Endothelial cell of umbilical vein (primary cell): ENCODE measurements around the gene UNC5B. TPM values are rescaled to one million over a fixed set of nuclear protein-coding genes. Genes with fewer than 3 reads are reported as not detected.
"Not testable (repeated sequence)": the region's sequence is repeated elsewhere in the genome, so short reads cannot be mapped to it uniquely, and the experiment has no call there.

Experiments
- BruUV-seq: library from RNA; stranded (reverse); fragments of 400-500 nt; replicated peaks from 2 replicates; lab custom pipeline; 2021; lab: Mats Ljungman, UMichigan
- CTCF ChIA-PET: fragments of 300-600, 350-600 bp; sonication (Branson Sonifier 250); formaldehyde crosslinking; loops from one replicate; lab custom pipeline; 2021; ENCODE audit warnings: antibody characterized with exemption, inconsistent platforms; lab: Charles Lee
- POLR2A ChIA-PET: fragments of 300-600, 350-600 bp; sonication (Branson Sonifier 250); formaldehyde crosslinking; loops from one replicate; lab custom pipeline; 2021; ENCODE audit warnings: antibody characterized with exemption, inconsistent platforms; lab: Charles Lee
- DNase-seq: peaks from one replicate; pipeline ENCODE4 v3.0.0-alpha.2; 2011; ENCODE audit warnings: low read depth, low spot score
- FAIRE-seq: peaks from 2 replicates; lab custom pipeline; 2011; peaks lifted over from hg19 to GRCh38; lab: Jason Lieb, UNC
- H2AFZ ChIP-seq: 2 replicates; pipeline ENCODE4 v1.6.0; 2012; ENCODE audit warnings: low read depth, low read length, control low read depth, inconsistent platforms
- H3K27ac ChIP-seq: 2 replicates; pipeline ENCODE4 v1.5.1; 2011; ENCODE audit warnings: low read depth, mild to moderate bottlenecking, control low read depth, low read length, moderate library complexity; ENCODE audit not compliant: insufficient read depth
- H3K27me3 ChIP-seq, 2 experiments: 2 replicates each; pipeline versions ENCODE4 v1.6.0 to v1.6.1; 2011; ENCODE audit warnings: low read length in 2 of 2, mixed read lengths in 1 of 2; ENCODE audit not compliant: control insufficient read depth in 2 of 2, insufficient read depth in 2 of 2
- H3K36me3 ChIP-seq, 2 experiments: 2 replicates in 1 of 2; 3 replicates in 1 of 2; pipeline ENCODE4 v1.5.1; 2011; ENCODE audit warnings: low read length in 2 of 2, mild to moderate bottlenecking in 1 of 2, moderate library complexity in 1 of 2; ENCODE audit not compliant: control insufficient read depth in 2 of 2, insufficient read depth in 2 of 2; ENCODE audit errors: extremely low read depth in 1 of 2
- H3K4me1 ChIP-seq: 3 replicates; pipeline ENCODE4 v1.5.1; 2011; ENCODE audit warnings: mild to moderate bottlenecking, low read length; ENCODE audit not compliant: control insufficient read depth, insufficient read depth; ENCODE audit errors: extremely low read depth
- H3K4me2 ChIP-seq: 2 replicates; pipeline ENCODE4 v1.6.1; 2011; ENCODE audit warnings: low read length, control low read depth, mixed read lengths; ENCODE audit not compliant: insufficient read depth
- H3K4me3 ChIP-seq, 3 experiments: fragments of 200-600 bp in 1 of 3; sonication (generic), shearing (Covaris generic) in 1 of 3; replicated peaks in 1 of 3; 2 replicates each; pipeline ENCODE4 v1.5.1; 2011 to 2016; ENCODE audit warnings: control low read depth in 3 of 3, low read length in 3 of 3, mild to moderate bottlenecking in 2 of 3, inconsistent platforms in 1 of 3, low read depth in 1 of 3, moderate library complexity in 1 of 3; ENCODE audit not compliant: insufficient read depth in 1 of 3
- H3K79me2 ChIP-seq: 2 replicates; pipeline ENCODE4 v1.6.0; 2012; ENCODE audit warnings: low read length, inconsistent platforms; ENCODE audit not compliant: control insufficient read depth, insufficient read depth
- H3K9ac ChIP-seq: replicated peaks from 2 replicates; pipeline ENCODE3; 2011; ENCODE audit warnings: low read length, control low read depth; ENCODE audit not compliant: insufficient read depth; ENCODE audit errors: extremely low read depth
- H3K9me1 ChIP-seq: replicated peaks from 3 replicates; pipeline ENCODE4 v1.6.0; 2011; ENCODE audit warnings: mild to moderate bottlenecking, low read length; ENCODE audit not compliant: control insufficient read depth, insufficient read depth; ENCODE audit errors: extremely low read depth
- H3K9me3 ChIP-seq: replicated peaks from 2 replicates; pipeline ENCODE4 v1.5.1; 2012; ENCODE audit warnings: low read length, inconsistent platforms; ENCODE audit not compliant: control insufficient read depth, insufficient read depth
- H4K20me1 ChIP-seq: replicated peaks from 2 replicates; pipeline ENCODE3; 2011; ENCODE audit warnings: mild to moderate bottlenecking, low read length; ENCODE audit not compliant: control insufficient read depth, insufficient read depth; ENCODE audit errors: extremely low read depth
- CTCF ChIP-seq, 2 donors: IDR thresholded peaks; 1 replicate in 1 of 2; 2 replicates in 1 of 2; pipeline ENCODE4 v1.5.1; 2011; ENCODE audit warnings: low read length in 2 of 2, mild to moderate bottlenecking in 2 of 2, moderate library complexity in 2 of 2, control low read depth in 1 of 2, inconsistent platforms in 1 of 2, low read depth in 1 of 2; ENCODE audit not compliant: insufficient read depth in 1 of 2; ENCODE audit errors: extremely low read depth in 1 of 2
- EZH2 ChIP-seq: IDR thresholded peaks from 2 replicates; pipeline ENCODE4 v1.6.1; 2012; ENCODE audit warnings: borderline replicate concordance, low read depth, mild to moderate bottlenecking, moderate library complexity, low read length, inconsistent platforms; ENCODE audit not compliant: severe bottlenecking
- FOS ChIP-seq: IDR thresholded peaks from 2 replicates; pipeline ENCODE4 v1.6.1; 2011; ENCODE audit warnings: mild to moderate bottlenecking, low read length, moderate library complexity, borderline replicate concordance; ENCODE audit not compliant: insufficient read depth
- GATA2 ChIP-seq: IDR thresholded peaks from 2 replicates; pipeline ENCODE4 v1.7.0; 2011; ENCODE audit warnings: low read depth, mild to moderate bottlenecking, moderate library complexity, mixed read lengths, low read length; ENCODE audit not compliant: insufficient read length, insufficient read depth
- JUN ChIP-seq: IDR thresholded peaks from 2 replicates; pipeline ENCODE4 v1.6.1; 2011; ENCODE audit warnings: borderline replicate concordance, low read depth; ENCODE audit not compliant: insufficient read length, insufficient read depth
- MAX ChIP-seq: IDR thresholded peaks from 2 replicates; pipeline ENCODE4 v1.6.1; 2011; ENCODE audit not compliant: insufficient read depth, insufficient read length
- MYC ChIP-seq: IDR thresholded peaks from one replicate; pipeline ENCODE4 v1.6.1; 2011; ENCODE audit warnings: mild to moderate bottlenecking, low read depth, low read length
- POLR2A ChIP-seq: IDR thresholded peaks from 2 replicates; pipeline ENCODE4 v1.6.1; 2012; ENCODE audit warnings: low read depth, mild to moderate bottlenecking, control low read depth, low read length
- POLR2AphosphoS5 ChIP-seq: IDR thresholded peaks from 2 replicates; pipeline ENCODE4 v1.6.1; 2012; ENCODE audit warnings: low read depth, mild to moderate bottlenecking, control low read depth, low read length, moderate library complexity; ENCODE audit not compliant: insufficient read depth
- dilution Hi-C: fragments of 300-500 bp; cut with MboI; formaldehyde crosslinking; loops from one replicate; pipeline ENCODE4 v1.15.0; 2019; ENCODE audit warnings: low sequenced_read_pairs; ENCODE audit not compliant: extremely low pct_ligation_motif_present
- intact Hi-C: fragments of 100-400 bp; cut with micrococcal nuclease; formaldehyde crosslinking; loops from one replicate; pipeline ENCODE4 v1.10.0; 2022
- polyA plus RNA-seq, 4 experiments: library from polyadenylated mRNA; depleted of rRNA in 3 of 4; stranded (reverse) in 3 of 4; unstranded in 1 of 4; fragments of >200 nt; gene quantifications; 2 replicates each; pipeline versions ENCODE4 v1.2.1 to v1.2.3, GENCODE V29; 2011 to 2012; ENCODE audit warnings: missing spikeins in 1 of 4
- total RNA-seq: library from RNA; stranded (reverse); gene quantifications from 2 replicates; pipeline ENCODE4 v1.2.3, GENCODE V29; 2021

The UNC5B gene
- total and polyA plus RNA-seq, 2 donors (not counting 3 experiments of a cell fraction or from before 2014, with no cell fraction given): 0.39 to 2.5 TPM

GRCh38 chr10:71219236-71219917, 7.0 kb downstream of the UNC5B start:
- H2AFZ ChIP-seq, H3K9ac ChIP-seq, H3K9me3 ChIP-seq, H3K36me3 ChIP-seq, DNase-seq, BruUV-seq, H4K20me1 ChIP-seq, FAIRE-seq, intact Hi-C loops, POLR2A ChIA-PET, H3K4me2 ChIP-seq, H3K79me2 ChIP-seq, H3K27ac ChIP-seq, dilution Hi-C loops, H3K4me3 ChIP-seq, H3K9me1 ChIP-seq, H3K4me1 ChIP-seq: not testable (repeated sequence)
- CTCF ChIA-PET: interaction anchor here (8.1 kb wide), 1 partner anchor 51 kb away, joined by 51 read pairs; no protein-coding TSS in a partner anchor
- H3K27me3 ChIP-seq: peaks cover 13 to 24% of the 10 kb centered on the region in 2 experiments

- Histone ChIP-seq H3K27me3 (peaks cover 9 to 19% of the 10 kb centered on the region in 2 experiments), H3K36me3 (no peaks in the 10 kb centered on the region), H4K20me1 (no peaks in the 10 kb centered on the region), H3K9me3 (no peaks in the 10 kb centered on the region), H2AFZ (no peak overlapping the region), H3K27ac (no peak overlapping the region), H3K4me1 (peaks cover 8% of the 10 kb centered on the region), H3K9ac (no peak overlapping the region), H3K4me2 (no peak overlapping the region), H3K4me3 (no peak overlapping the region), H3K9me1 (no peaks in the 10 kb centered on the region), H3K79me2 (no peaks in the 10 kb centered on the region)
- DNase-seq: no peak
- intact Hi-C loops (no loop called here), dilution Hi-C loops (no loop called here)
- CTCF ChIA-PET: interaction anchor here (1.2 to 1.6 kb wide), 2 partner anchors 8 to 50 kb away, joined by 3 to 7 read pairs; partner anchors contain the start of gene UNC5B
- no peak for FAIRE-seq
- POLR2A ChIA-PET: no interaction called here
- TF ChIP-seq FOS (no peak), MAX (no peak), MYC (no peak), JUN (no peak), CTCF (IDR thresholded peaks at IDR 0.05; ENCODE audit: extremely low read depth in 1 of 2, insufficient read depth in 1 of 2, low read depth in 1 of 2, low read length in 2 of 2) (no peak), EZH2 (no peak), POLR2A (no peak), GATA2 (no peak), POLR2AphosphoS5 (no peak)
- no TSS peak for BruUV-seq
Measured at GRCh38 chr10:71219918-71220688, 7.7 kb downstream of the UNC5B start.
